ENCODE results near the gene FNDC5.

Gene FNDC5

DNA sequence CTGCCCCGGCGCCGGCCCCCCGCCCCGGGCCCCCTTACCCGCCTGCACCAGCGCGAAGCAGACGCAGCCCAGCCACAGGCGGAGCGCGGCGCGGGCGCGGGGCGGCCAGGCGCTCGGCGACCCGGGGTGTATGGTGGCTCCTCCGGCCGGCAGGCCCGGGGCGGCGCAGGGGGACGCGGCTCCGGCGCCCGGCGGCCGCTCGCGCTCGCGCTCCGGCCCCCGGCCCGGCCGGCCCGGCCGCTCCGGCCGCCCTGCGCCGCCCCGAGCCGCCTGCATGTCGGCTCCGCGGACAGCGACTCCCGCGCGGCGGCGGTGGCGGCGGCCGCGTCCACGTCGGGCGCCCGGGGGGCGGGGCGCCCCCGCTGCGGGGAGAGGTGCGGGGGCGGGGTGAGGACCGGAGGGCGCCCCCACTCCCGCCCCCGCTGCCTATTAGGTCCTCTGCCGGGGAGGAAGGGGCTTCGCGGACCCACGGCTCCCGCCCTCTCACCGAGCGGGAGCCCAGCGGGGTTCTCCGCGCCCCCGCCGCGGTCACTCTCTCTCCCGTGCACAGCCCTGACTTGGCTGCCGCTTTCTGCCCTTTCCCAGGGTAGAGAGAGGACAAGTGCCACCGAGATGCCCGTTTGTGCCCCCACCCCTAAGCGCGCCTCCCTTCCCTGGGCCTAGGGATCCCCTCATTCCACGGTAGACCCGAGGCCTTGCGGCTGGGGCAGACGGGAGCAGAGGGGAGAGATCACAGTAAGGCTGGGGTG lies at the start of gene FNDC5:
Gene FNDC5, minus strand, starts transcription at position 298 of the 749 bp plus-strand sequence.
- peak; percentile 52 for DNase-seq (ENCODE audit: low spot score)

DNA sequence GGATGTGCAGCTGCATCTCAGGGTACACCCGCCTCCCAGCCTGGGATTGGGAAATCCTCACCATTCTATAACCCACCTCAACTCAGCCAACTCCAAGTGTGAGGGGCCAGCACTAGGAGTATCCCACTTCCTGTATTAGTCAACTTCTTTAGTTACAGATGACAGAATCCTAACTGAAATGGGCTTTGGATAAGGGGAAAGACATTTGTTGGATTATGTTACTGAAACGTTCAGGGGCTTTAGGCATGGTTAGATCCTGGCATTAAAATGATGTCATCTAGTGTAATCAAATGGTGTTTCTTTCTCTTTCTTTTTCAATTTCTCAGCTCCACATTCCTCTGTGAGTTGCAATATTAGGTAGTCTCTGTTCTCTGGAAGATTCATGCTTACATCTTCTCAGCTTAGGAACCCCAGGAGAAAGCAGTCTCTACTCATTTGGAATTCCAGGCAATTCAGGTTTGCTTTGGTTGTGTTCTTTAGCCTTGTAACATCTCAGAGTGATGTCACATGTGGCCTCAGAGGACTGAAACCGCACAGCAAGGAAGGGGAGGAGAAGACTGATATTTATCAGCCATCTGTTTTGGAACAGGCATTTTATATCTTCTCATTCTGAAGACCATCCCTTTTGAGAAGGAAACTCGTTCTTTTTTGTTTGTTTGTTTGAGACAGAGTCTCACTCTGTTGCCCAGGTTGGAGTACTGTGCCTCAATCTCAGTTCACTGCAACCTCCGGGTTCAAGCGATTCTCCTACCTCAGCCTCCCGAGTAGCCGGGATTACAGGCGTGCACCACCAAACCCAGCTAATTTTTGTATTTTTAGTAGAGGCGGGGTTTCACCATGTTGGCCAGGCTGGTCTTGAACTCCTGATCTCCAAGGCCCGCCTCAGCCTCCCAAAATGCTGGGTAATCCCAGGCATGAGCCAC lies 49.4 kb upstream of the FNDC5 start:
- DNase-seq (ENCODE audit: low spot score): no peak
- TF ChIP-seq, protein P1, sequence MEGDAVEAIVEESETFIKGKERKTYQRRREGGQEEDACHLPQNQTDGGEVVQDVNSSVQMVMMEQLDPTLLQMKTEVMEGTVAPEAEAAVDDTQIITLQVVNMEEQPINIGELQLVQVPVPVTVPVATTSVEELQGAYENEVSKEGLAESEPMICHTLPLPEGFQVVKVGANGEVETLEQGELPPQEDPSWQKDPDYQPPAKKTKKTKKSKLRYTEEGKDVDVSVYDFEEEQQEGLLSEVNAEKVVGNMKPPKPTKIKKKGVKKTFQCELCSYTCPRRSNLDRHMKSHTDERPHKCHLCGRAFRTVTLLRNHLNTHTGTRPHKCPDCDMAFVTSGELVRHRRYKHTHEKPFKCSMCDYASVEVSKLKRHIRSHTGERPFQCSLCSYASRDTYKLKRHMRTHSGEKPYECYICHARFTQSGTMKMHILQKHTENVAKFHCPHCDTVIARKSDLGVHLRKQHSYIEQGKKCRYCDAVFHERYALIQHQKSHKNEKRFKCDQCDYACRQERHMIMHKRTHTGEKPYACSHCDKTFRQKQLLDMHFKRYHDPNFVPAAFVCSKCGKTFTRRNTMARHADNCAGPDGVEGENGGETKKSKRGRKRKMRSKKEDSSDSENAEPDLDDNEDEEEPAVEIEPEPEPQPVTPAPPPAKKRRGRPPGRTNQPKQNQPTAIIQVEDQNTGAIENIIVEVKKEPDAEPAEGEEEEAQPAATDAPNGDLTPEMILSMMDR (IDR thresholded peaks at IDR 0.05; ENCODE audit: extremely low read depth, missing control alignments): no peak

More for the DNA sequence above, at the start of gene FNDC5:
- TF ChIP-seq, protein P1 (IDR thresholded peaks at IDR 0.05; ENCODE audit: extremely low read depth, missing control alignments): no peak

DNA sequence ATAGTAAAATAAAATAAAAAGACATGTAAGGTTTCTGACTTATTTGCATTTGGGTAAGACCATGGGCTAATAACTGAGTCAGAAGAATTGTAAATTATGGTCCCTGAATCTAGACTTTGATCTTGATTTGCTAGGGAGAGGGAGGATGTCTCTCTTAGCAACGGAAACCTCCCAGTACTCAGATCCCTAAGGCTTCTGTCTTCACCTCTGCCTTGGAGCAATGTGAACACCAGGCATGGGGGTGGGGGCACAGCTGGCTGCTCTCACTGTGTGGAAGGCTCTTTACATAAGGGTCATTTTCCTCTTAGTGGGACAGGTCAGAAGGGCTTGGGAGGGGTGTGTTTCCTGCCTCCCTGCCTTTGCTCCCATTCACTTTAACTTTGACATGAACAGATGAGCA lies 47.5 kb upstream of the FNDC5 start:
- TF ChIP-seq, protein P1 (IDR thresholded peaks at IDR 0.05; ENCODE audit: extremely low read depth, missing control alignments): no peak
- DNase-seq (ENCODE audit: low spot score): no peak

DNA sequence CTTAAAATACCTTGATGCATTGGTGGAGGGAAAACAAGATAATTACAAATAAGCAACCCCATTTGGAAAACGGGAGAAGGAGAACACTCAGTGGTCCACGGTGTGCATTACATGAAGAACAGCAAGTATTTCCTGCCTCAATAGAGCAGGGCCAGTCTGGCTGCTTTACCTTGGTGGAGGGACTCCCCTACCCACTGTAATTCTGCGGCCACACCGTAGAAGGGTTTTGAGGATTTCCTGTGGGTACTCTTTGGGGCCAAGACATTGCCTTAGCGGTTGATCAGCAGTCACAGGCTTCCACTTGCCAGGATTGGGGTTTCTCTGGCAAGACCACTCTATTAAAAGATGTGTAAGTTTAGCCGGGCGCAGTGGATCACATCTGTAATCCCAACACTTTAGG lies 46.8 kb upstream of the FNDC5 start:
- DNase-seq (ENCODE audit: low spot score): no peak
- TF ChIP-seq, protein P1 (IDR thresholded peaks at IDR 0.05; ENCODE audit: extremely low read depth, missing control alignments): no peak

DNA sequence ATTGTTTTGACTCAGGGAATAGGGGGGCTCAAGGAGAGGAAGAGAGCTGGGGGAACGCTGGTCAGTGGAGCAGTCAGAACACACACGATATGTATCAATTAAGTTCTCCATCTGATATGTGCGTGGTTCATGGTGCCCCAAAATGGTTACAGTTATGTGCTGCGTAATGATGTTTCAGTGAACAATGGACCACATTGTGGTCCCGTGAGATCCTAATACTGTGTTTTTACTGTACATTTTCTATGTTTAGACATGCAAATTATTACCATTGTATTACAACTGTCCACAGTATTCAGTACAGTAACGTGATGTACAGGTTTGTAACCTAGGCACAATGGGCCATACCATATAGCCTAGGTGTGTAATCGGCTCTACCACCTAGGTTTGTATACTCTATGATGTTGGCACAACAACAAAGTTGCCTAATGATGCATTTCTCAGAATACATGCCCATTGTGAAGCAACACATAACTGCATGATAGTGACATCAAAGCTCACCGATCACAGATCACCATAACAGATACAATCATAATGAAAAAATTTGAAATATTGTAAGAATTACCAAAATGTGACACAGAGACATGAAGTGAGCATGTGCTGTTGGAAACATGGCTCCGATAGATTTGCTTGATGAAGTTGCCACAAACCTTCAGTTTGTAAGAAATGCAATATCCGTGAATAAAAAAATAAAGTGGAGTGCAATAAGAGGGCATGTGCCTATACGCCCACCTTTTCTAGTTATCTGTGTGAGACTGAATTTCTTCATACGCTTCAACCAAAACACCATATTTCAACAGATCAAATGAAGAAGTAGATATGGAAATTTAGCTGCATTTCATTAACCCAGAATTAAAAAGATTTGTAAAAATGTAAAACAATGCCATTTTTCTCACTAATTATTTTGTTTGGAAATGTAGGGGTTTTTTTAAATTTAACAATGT lies 45.3 kb upstream of the FNDC5 start:
- no peak for DNase-seq (ENCODE audit: low spot score)
- TF ChIP-seq, protein P1 (IDR thresholded peaks at IDR 0.05; ENCODE audit: extremely low read depth, missing control alignments): no peak

DNA sequence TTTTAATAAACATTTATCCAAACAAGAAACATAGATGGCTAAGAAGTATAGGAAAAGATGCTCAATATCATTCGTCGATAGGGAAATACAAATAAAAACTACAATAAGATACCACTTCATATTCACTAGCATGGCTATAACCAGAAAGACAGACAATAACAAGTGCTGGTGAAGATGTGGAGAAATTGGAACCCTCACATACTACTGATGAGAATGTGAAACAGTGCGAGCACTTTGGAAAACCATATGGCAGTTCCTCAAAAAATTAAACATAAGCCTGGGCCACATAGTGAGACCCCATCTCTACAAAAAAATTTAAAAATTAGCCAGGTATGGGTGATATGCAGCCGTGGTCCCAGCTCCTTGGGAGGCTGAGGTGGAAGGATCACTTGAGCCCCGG lies 39.6 kb upstream of the FNDC5 start:
- TF ChIP-seq, protein P1 (IDR thresholded peaks at IDR 0.05; ENCODE audit: extremely low read depth, missing control alignments): no peak
- no peak for DNase-seq (ENCODE audit: low spot score)

Measured in GM20000 (cell line).